Ishikawa (cell line): ENCODE measurements around the gene RNASEH1.

Experiments used
- CEBPB ChIP-seq: IDR thresholded peaks from 2 replicates; pipeline ENCODE4 v1.6.1; 2012
- CREB1 ChIP-seq: IDR thresholded peaks from 2 replicates; pipeline ENCODE4 v1.6.1; 2012; ENCODE audit warnings: low read depth
- EGR1 ChIP-seq: IDR thresholded peaks from 2 replicates; pipeline ENCODE4 v1.6.1; 2012
- MAX ChIP-seq: IDR thresholded peaks from 2 replicates; pipeline ENCODE4 v1.6.1; 2012
- NFIC ChIP-seq: IDR thresholded peaks from 2 replicates; pipeline ENCODE4 v1.6.1; 2012
- REST ChIP-seq: IDR thresholded peaks from 2 replicates; pipeline ENCODE4 v1.6.1; 2012; ENCODE audit warnings: low read depth, mild to moderate bottlenecking
- TEAD4 ChIP-seq: IDR thresholded peaks from 2 replicates; pipeline ENCODE4 v1.6.1; 2012

- TF ChIP-seq CEBPB = no peak
- no peak for TF ChIP-seq CREB1
- TF ChIP-seq EGR1 = no peak
- no peak for TF ChIP-seq TEAD4
- TF ChIP-seq NFIC = no peak
- no peak for TF ChIP-seq REST
- no peak for TF ChIP-seq MAX
Observed at GRCh38 chr2:3603536-3604206, 45.5 kb upstream of the RNASEH1 start.
